ENCODE data around the gene GFI1. TPM values are rescaled to one million over a fixed set of nuclear protein-coding genes. Genes with fewer than 3 reads are reported as not detected.

GFI1 gene
- total and polyA plus RNA-seq, 2 of the 8 experiments (the other 6 are each of a cell fraction or from before 2014, with no cell fraction given), result 0.08 to 0.17 TPM

DNA sequence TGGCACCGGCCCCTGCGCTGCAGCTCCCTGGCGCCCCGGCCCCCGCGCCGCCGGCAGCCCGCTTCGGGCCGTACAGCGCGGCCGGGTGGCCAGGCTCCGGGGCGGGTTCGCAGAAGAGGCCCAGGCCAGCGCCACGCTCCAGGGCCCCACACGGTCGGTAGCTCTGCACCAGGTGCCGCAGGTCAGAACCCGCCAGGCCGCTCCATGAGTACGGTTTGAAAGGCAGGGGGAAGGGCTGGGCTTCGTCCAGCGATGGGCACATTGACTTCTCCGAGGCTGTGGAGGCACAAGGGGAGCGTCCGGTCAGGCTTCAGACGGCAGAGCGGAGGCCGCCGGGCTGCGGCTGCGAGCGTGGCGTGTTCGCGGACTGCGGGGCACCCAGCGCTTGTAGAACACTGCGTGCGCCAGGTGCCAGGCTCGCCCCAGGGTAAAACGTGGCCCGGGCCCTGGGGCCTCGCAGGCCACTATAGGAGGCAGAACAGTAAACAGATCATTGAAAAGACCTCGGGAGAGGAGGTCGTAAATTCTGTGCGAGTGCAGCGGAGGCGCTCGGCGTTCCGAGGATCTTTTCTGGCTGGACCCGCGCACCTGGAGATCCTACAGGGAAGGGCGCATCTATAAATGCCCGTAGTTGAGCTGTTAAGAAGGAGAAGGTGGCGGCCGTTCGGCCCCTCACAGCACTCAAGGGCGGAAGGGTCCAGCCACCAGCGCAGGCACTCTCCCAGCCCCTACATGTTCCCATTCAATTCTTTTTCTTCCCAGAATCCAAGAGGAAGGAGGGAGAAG, 5.7 kb downstream of the GFI1 start (continued):
- TF ChIP-seq, protein P1, sequence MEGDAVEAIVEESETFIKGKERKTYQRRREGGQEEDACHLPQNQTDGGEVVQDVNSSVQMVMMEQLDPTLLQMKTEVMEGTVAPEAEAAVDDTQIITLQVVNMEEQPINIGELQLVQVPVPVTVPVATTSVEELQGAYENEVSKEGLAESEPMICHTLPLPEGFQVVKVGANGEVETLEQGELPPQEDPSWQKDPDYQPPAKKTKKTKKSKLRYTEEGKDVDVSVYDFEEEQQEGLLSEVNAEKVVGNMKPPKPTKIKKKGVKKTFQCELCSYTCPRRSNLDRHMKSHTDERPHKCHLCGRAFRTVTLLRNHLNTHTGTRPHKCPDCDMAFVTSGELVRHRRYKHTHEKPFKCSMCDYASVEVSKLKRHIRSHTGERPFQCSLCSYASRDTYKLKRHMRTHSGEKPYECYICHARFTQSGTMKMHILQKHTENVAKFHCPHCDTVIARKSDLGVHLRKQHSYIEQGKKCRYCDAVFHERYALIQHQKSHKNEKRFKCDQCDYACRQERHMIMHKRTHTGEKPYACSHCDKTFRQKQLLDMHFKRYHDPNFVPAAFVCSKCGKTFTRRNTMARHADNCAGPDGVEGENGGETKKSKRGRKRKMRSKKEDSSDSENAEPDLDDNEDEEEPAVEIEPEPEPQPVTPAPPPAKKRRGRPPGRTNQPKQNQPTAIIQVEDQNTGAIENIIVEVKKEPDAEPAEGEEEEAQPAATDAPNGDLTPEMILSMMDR (IDR thresholded peaks at IDR 0.05; ENCODE audit: control extremely low read depth in 1 of 3, insufficient read depth in 1 of 3, low read depth in 1 of 3, low read length in 3 of 3), result no peak
- TF ChIP-seq TBP (IDR thresholded peaks at IDR 0.05; ENCODE audit: low read depth, low read length), result no peak
- TF ChIP-seq SAP30 (IDR thresholded peaks at IDR 0.05; ENCODE audit: insufficient read depth, insufficient replicate concordance, low read length), result no peak
- no peak for TF ChIP-seq SP2 (IDR thresholded peaks at IDR 0.05; ENCODE audit: low read length)
- TF ChIP-seq JUND (IDR thresholded peaks at IDR 0.05; ENCODE audit: low read length), result no peak
- no peak for TF ChIP-seq KDM1A (IDR thresholded peaks at IDR 0.05; ENCODE audit: borderline replicate concordance, low read length)
- TF ChIP-seq HDAC2 (IDR thresholded peaks at IDR 0.05; ENCODE audit: borderline replicate concordance in 1 of 2, low read depth in 2 of 2, low read length in 2 of 2), result no peak
- no peak for TF ChIP-seq TAF7 (optimal IDR thresholded peaks at IDR 0.05; ENCODE audit: borderline replicate concordance, low read depth, low read length)
- TF ChIP-seq CBX8 (IDR thresholded peaks at IDR 0.05; ENCODE audit: borderline replicate concordance, low read depth, low read length), result no peak; the same call in 1 of the 2 replicates
- TF ChIP-seq SIN3A (conservative IDR thresholded peaks at IDR 0.05 in 1 of 2, IDR thresholded peaks at IDR 0.05 in 1 of 2; ENCODE audit: low read depth in 1 of 2, low read length in 2 of 2), result no peak
- TF ChIP-seq, protein P2, sequence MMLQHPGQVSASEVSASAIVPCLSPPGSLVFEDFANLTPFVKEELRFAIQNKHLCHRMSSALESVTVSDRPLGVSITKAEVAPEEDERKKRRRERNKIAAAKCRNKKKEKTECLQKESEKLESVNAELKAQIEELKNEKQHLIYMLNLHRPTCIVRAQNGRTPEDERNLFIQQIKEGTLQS (IDR thresholded peaks at IDR 0.05; ENCODE audit: insufficient read depth, low read depth, low read length), result no peak
- TF ChIP-seq CHD2 (IDR thresholded peaks at IDR 0.05; ENCODE audit: low read length), result no peak
- no peak for TF ChIP-seq CEBPB (IDR thresholded peaks at IDR 0.05; ENCODE audit: low read depth, low read length)
- no peak for TF ChIP-seq SIRT6 (IDR thresholded peaks at IDR 0.05; ENCODE audit: low read length)
- TF ChIP-seq SP1 (IDR thresholded peaks at IDR 0.05; ENCODE audit: low read depth, low read length), result no peak
- no peak for TF ChIP-seq KDM5A (IDR thresholded peaks at IDR 0.05; ENCODE audit: low read length)
- no peak for TF ChIP-seq GTF2F1 (IDR thresholded peaks at IDR 0.05; ENCODE audit: borderline replicate concordance, low read depth, low read length)
- TF ChIP-seq ASH2L (IDR thresholded peaks at IDR 0.05; ENCODE audit: low read length), result peak; percentile 47
- no peak for TF ChIP-seq BCL11A (IDR thresholded peaks at IDR 0.05; ENCODE audit: low read depth in 2 of 2, low read length in 2 of 2)
- TF ChIP-seq YY1 (IDR thresholded peaks at IDR 0.05; ENCODE audit: low read depth, low read length), result no peak
- TF ChIP-seq NRF1 (IDR thresholded peaks at IDR 0.05; ENCODE audit: low read depth, low read length), result no peak

All from H1 (cell line).